GM12878 (cell line): ENCODE data around the gene L3MBTL1. TPM values are rescaled to one million over a fixed set of nuclear protein-coding genes. Genes with fewer than 3 reads are reported as not detected.

ENCODE experiments used
- ATAC-seq: fragments of 200-7000 bp; cut with Tn5 transposase; 3 replicates; pipeline ENCODE4 v1.9.1; 2020; ENCODE audit warnings: mild to moderate bottlenecking, moderate library complexity
- BruUV-seq: library from RNA; stranded (reverse); fragments of 400-500 nt; replicated peaks from 2 replicates; lab custom pipeline; 2021; lab: Mats Ljungman, UMichigan
- CTCF ChIA-PET: fragments of 300-600 bp; sonication (Branson Sonifier 250); formaldehyde crosslinking; extraction: SDS; loops from one replicate; lab custom pipeline; 2021; ENCODE audit warnings: inconsistent platforms; lab: Yijun Ruan, JAX
- POLR2A ChIA-PET: fragments of 350-600 bp; formaldehyde crosslinking; extraction: SDS; loops from one replicate; lab custom pipeline; 2021; ENCODE audit warnings: inconsistent platforms; lab: Charles Lee
- RAD21 ChIA-PET: fragments of 300-600 bp; sonication (Branson Sonifier 250); formaldehyde crosslinking; loops from one replicate; lab custom pipeline; 2023; ENCODE audit warnings: antibody characterized with exemption; ENCODE audit not compliant: unreplicated experiment; lab: Charles Lee
- SMC1A ChIA-PET: fragments of 300-600 bp; sonication (Branson Sonifier 250); formaldehyde crosslinking; loops from one replicate; lab custom pipeline; 2023; ENCODE audit not compliant: unreplicated experiment, uncharacterized antibody; lab: Charles Lee
- DNase-seq: peaks from one replicate; pipeline ENCODE4 v3.0.0-alpha.2; 2011; ENCODE audit warnings: low read depth, low spot score
- FAIRE-seq: peaks from 3 replicates; lab custom pipeline; 2011; peaks lifted over from hg19 to GRCh38; lab: Jason Lieb, UNC
- H2AFZ ChIP-seq: 2 replicates; pipeline ENCODE4 v1.6.0; 2011; ENCODE audit warnings: low read depth, low read length, control low read depth; ENCODE audit not compliant: control insufficient read depth
- H3K27ac ChIP-seq: 2 replicates; pipeline ENCODE4 v1.5.1; 2011; ENCODE audit warnings: control low read depth; ENCODE audit not compliant: control insufficient read depth, insufficient read depth
- H3K27me3 ChIP-seq, 2 experiments: replicated peaks in 1 of 2; 2 replicates each; pipeline versions ENCODE4 v1.6.0 to v1.6.1; 2011; ENCODE audit warnings: low read length in 1 of 2; ENCODE audit not compliant: control insufficient read depth in 2 of 2, insufficient read depth in 2 of 2
- H3K36me3 ChIP-seq, 2 experiments: 2 replicates each; pipeline ENCODE4 v1.5.1; 2011; ENCODE audit warnings: low read length in 1 of 2; ENCODE audit not compliant: control insufficient read depth in 2 of 2, insufficient read depth in 2 of 2
- H3K4me1 ChIP-seq: 2 replicates; pipeline ENCODE4 v1.6.1; 2011; ENCODE audit warnings: mild to moderate bottlenecking, low read length, moderate library complexity, mixed read lengths; ENCODE audit not compliant: control insufficient read depth, insufficient read depth
- H3K4me2 ChIP-seq: 2 replicates; pipeline ENCODE4 v1.6.0; 2011; ENCODE audit warnings: control low read depth; ENCODE audit not compliant: control insufficient read depth, insufficient read depth
- H3K4me3 ChIP-seq: fragments of 200-600 bp; sonication (generic); 2 replicates; pipeline ENCODE4 v1.5.1; 2016
- H3K79me2 ChIP-seq: 2 replicates; pipeline ENCODE4 v1.6.0; 2011; ENCODE audit warnings: low read length; ENCODE audit not compliant: control insufficient read depth, insufficient read depth
- H3K9ac ChIP-seq: 2 replicates; pipeline ENCODE4 v1.8.0; 2011; ENCODE audit warnings: low read length, control low read depth, mixed read lengths; ENCODE audit not compliant: control insufficient read depth, insufficient read depth
- H3K9me3 ChIP-seq: replicated peaks from 3 replicates; pipeline ENCODE4 v1.5.1; 2011; ENCODE audit warnings: mild to moderate bottlenecking, low read length; ENCODE audit not compliant: control insufficient read depth, insufficient read depth
- H4K20me1 ChIP-seq: 2 replicates; pipeline ENCODE4 v1.6.0; 2011; ENCODE audit not compliant: control insufficient read depth, insufficient read depth
- BACH1 ChIP-seq: fragments of 450-650 bp; IDR thresholded peaks from 2 replicates; pipeline ENCODE4 v1.6.1; 2017; ENCODE audit warnings: mild to moderate bottlenecking, borderline replicate concordance
- EGR1 ChIP-seq, 2 experiments: IDR thresholded peaks; 1 replicate in 1 of 2; 2 replicates in 1 of 2; pipeline ENCODE4 v1.6.1; 2011 to 2012; ENCODE audit warnings: low read depth in 2 of 2, low read length in 2 of 2, borderline replicate concordance in 1 of 2, mild to moderate bottlenecking in 1 of 2, moderate library complexity in 1 of 2
- IKZF1 ChIP-seq: fragments of 450-650 bp; conservative IDR thresholded peaks from 2 replicates; pipeline ENCODE4 v1.6.1; 2017; ENCODE audit warnings: antibody characterized with exemption, mild to moderate bottlenecking
- IKZF2 ChIP-seq, 2 experiments: fragments of 450-650 bp; IDR thresholded peaks; 2 replicates each; pipeline ENCODE4 v1.6.1; 2017; ENCODE audit warnings: mild to moderate bottlenecking in 2 of 2, moderate library complexity in 2 of 2
- MEF2A ChIP-seq: IDR thresholded peaks from 2 replicates; pipeline ENCODE4 v1.6.1; 2011; ENCODE audit warnings: low read depth, mild to moderate bottlenecking, low read length, moderate library complexity; ENCODE audit not compliant: insufficient read depth
- MYB ChIP-seq: fragments of 150-350 bp; IDR thresholded peaks from 2 replicates; pipeline ENCODE4 v1.6.1; 2014; ENCODE audit warnings: mild to moderate bottlenecking, low read depth, low read length, borderline replicate concordance
- NRF1 ChIP-seq: conservative IDR thresholded peaks from 2 replicates; pipeline ENCODE4 v1.6.1; 2011; ENCODE audit warnings: mild to moderate bottlenecking, low read depth, low read length, improper control_type of control experiment
- POLR2AphosphoS2 ChIP-seq: IDR thresholded peaks from 2 replicates; pipeline ENCODE4 v1.6.1; 2011; ENCODE audit warnings: low read depth, mild to moderate bottlenecking, low read length, improper control_type of control experiment, moderate library complexity
- POU2F2 ChIP-seq: IDR thresholded peaks from 3 replicates; pipeline ENCODE4 v1.6.1; 2011; ENCODE audit warnings: low read depth, mild to moderate bottlenecking, low read length, borderline replicate concordance
- RCOR1 ChIP-seq: conservative IDR thresholded peaks from 2 replicates; pipeline ENCODE4 v1.6.1; 2012; ENCODE audit warnings: low read depth, low read length, improper control_type of control experiment
- RFX5 ChIP-seq: IDR thresholded peaks from 2 replicates; pipeline ENCODE4 v1.6.1; 2011; ENCODE audit warnings: low read depth, low read length, improper control_type of control experiment
- SMAD1 ChIP-seq: fragments of 450-650 bp; IDR thresholded peaks from 2 replicates; pipeline ENCODE4 v1.6.1; 2018; ENCODE audit warnings: mild to moderate bottlenecking, low read depth; ENCODE audit not compliant: partially characterized antibody
- SREBF2 ChIP-seq: IDR thresholded peaks from 2 replicates; pipeline ENCODE4 v1.6.1; 2012; ENCODE audit warnings: mild to moderate bottlenecking, low read length
- YBX1 ChIP-seq: fragments of 450-650 bp; IDR thresholded peaks from 2 replicates; pipeline ENCODE4 v1.6.1; 2016; ENCODE audit warnings: antibody characterized with exemption
- YY1 ChIP-seq: IDR thresholded peaks from 2 replicates; pipeline ENCODE4 v1.6.1; 2011; ENCODE audit warnings: low read depth, mild to moderate bottlenecking, low read length
- WGBS: methylation state at CpG from one replicate; pipeline ENCODE4 v1.1.6; 2016; ENCODE audit warnings: low lambda C conversion rate; ENCODE audit not compliant: insufficient replicate concordance, insufficient coverage; ENCODE audit errors: missing lambda C conversion rate; 5-methylcytosine and 5-hydroxymethylcytosine counted together
- in situ Hi-C: fragments of 300-500 bp; cut with MboI; formaldehyde crosslinking; loops from 9 replicates; pipeline ENCODE4 v1.14.3; 2018; ENCODE audit warnings: mixed read lengths
- intact Hi-C: fragments of 100-400 bp; cut with micrococcal nuclease; formaldehyde crosslinking; loops from one replicate; pipeline ENCODE4 v1.14.2; 2022; ENCODE audit not compliant: unreplicated experiment
- polyA plus RNA-seq, 11 experiments: library from polyadenylated mRNA; depleted of rRNA in 4 of 11; unstranded in 6 of 11; stranded (reverse) in 5 of 11; fragments of >200 nt; fragmentation: Nextera tagmentation in 4 of 11; fragmentation: Illumina TruSeq in 1 of 11; extraction: Ambion mirVana in 4 of 11; extraction: Trizol in 1 of 11; gene quantifications; 1 replicate in 1 of 11; 2 replicates in 10 of 11; pipeline versions ENCODE4 v1.2.1 to v1.2.3, GENCODE V29; 2011 to 2016; ENCODE audit warnings: inconsistent platforms in 2 of 11, missing spikeins in 2 of 11, low read depth in 1 of 11
- total RNA-seq, 4 experiments: library from RNA; depleted of rRNA in 3 of 4; stranded (reverse); fragments of >200 nt in 3 of 4; fragmentation: Illumina TruSeq in 1 of 4; extraction: Trizol in 1 of 4; gene quantifications; 2 replicates each; pipeline versions ENCODE4 v1.2.1 to v1.2.3, GENCODE V29; 2013 to 2021
- TF ChIP-seq, protein P1 (sequence below): fragments of 450-650 bp; IDR thresholded peaks from 2 replicates; pipeline ENCODE4 v1.6.1; 2017; ENCODE audit warnings: low read depth, mild to moderate bottlenecking, moderate library complexity
- TF ChIP-seq, protein P2 (sequence below): IDR thresholded peaks from 2 replicates; pipeline ENCODE4 v1.6.1; 2012; ENCODE audit warnings: low read depth, low read length, improper control_type of control experiment
- TF ChIP-seq, protein P3 (sequence below): IDR thresholded peaks from 2 replicates; pipeline ENCODE4 v1.6.1; 2011; ENCODE audit warnings: borderline replicate concordance, low read depth, mild to moderate bottlenecking, moderate library complexity, low read length; ENCODE audit not compliant: insufficient read depth, poor library complexity, severe bottlenecking
- TF ChIP-seq, protein P4 (sequence below): fragments of 450-650 bp; conservative IDR thresholded peaks from 2 replicates; pipeline ENCODE4 v1.6.1; 2017; ENCODE audit warnings: mild to moderate bottlenecking, moderate library complexity

L3MBTL1 gene
- total and polyA plus RNA-seq, 10 of the 15 experiments (the other 5 are each of a cell fraction or from before 2014, with no cell fraction given), result 0.56 to 6.6 (median 3.9) TPM

DNA sequence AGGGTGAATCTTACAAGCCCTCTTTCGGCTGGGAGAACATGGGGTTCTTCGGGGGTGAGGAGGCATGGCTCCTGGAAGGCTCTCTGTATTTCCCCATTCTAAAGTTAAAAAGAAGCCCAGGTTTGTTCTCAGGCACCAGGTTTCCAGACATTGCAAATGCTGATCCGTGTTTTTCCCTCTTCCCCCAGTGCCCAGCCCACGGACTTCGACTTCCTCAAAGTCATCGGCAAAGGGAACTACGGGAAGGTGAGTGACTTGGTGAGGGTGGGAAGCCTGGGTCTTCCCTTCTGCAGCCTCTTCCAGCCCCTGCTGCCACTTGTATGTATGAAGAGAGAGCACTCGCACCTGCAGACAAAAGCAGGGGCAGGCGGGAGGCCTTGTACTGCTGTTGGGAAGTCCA is 60.0 kb downstream of the L3MBTL1 start:
- no peak overlapping the region for H3K4me3 ChIP-seq
- RAD21 ChIA-PET, result no interaction called here
- no peaks in the 10 kb centered on the region for H3K79me2 ChIP-seq
- TF ChIP-seq YY1 (no peak), POU2F2 (no peak), BACH1 (no peak), SREBF2 (no peak), MYB (no peak), RCOR1 (no peak), YBX1 (no peak), EGR1 (IDR thresholded peaks at IDR 0.05; ENCODE audit: borderline replicate concordance in 1 of 2, low read depth in 2 of 2, low read length in 2 of 2) (no peak), IKZF2 (IDR thresholded peaks at IDR 0.05) (no peak), SMAD1 (no peak), IKZF1 (no peak), NRF1 (no peak), POLR2AphosphoS2 (no peak), MEF2A (no peak), RFX5 (no peak)
- TF ChIP-seq, protein P1, sequence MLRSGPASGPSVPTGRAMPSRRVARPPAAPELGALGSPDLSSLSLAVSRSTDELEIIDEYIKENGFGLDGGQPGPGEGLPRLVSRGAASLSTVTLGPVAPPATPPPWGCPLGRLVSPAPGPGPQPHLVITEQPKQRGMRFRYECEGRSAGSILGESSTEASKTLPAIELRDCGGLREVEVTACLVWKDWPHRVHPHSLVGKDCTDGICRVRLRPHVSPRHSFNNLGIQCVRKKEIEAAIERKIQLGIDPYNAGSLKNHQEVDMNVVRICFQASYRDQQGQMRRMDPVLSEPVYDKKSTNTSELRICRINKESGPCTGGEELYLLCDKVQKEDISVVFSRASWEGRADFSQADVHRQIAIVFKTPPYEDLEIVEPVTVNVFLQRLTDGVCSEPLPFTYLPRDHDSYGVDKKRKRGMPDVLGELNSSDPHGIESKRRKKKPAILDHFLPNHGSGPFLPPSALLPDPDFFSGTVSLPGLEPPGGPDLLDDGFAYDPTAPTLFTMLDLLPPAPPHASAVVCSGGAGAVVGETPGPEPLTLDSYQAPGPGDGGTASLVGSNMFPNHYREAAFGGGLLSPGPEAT, result no peak
- TF ChIP-seq, protein P2, sequence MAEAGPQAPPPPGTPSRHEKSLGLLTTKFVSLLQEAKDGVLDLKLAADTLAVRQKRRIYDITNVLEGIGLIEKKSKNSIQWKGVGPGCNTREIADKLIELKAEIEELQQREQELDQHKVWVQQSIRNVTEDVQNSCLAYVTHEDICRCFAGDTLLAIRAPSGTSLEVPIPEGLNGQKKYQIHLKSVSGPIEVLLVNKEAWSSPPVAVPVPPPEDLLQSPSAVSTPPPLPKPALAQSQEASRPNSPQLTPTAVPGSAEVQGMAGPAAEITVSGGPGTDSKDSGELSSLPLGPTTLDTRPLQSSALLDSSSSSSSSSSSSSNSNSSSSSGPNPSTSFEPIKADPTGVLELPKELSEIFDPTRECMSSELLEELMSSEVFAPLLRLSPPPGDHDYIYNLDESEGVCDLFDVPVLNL, result no peak
- TF ChIP-seq, protein P3, sequence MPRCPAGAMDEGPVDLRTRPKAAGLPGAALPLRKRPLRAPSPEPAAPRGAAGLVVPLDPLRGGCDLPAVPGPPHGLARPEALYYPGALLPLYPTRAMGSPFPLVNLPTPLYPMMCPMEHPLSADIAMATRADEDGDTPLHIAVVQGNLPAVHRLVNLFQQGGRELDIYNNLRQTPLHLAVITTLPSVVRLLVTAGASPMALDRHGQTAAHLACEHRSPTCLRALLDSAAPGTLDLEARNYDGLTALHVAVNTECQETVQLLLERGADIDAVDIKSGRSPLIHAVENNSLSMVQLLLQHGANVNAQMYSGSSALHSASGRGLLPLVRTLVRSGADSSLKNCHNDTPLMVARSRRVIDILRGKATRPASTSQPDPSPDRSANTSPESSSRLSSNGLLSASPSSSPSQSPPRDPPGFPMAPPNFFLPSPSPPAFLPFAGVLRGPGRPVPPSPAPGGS, result no peak
- TF ChIP-seq, protein P4, sequence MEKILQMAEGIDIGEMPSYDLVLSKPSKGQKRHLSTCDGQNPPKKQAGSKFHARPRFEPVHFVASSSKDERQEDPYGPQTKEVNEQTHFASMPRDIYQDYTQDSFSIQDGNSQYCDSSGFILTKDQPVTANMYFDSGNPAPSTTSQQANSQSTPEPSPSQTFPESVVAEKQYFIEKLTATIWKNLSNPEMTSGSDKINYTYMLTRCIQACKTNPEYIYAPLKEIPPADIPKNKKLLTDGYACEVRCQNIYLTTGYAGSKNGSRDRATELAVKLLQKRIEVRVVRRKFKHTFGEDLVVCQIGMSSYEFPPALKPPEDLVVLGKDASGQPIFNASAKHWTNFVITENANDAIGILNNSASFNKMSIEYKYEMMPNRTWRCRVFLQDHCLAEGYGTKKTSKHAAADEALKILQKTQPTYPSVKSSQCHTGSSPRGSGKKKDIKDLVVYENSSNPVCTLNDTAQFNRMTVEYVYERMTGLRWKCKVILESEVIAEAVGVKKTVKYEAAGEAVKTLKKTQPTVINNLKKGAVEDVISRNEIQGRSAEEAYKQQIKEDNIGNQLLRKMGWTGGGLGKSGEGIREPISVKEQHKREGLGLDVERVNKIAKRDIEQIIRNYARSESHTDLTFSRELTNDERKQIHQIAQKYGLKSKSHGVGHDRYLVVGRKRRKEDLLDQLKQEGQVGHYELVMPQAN, result no peak
- TF ChIP-seq, all 136 proteins: peak for 0
- Histone ChIP-seq H3K27me3 (no peaks in the 10 kb centered on the region), H3K9ac (no peak overlapping the region), H3K9me3 (no peaks in the 10 kb centered on the region), H4K20me1 (no peaks in the 10 kb centered on the region), H2AFZ (no peak overlapping the region), H3K4me2 (no peak overlapping the region), H3K36me3 (no peaks in the 10 kb centered on the region), H3K27ac (no peak overlapping the region), H3K4me1 (no peaks in the 10 kb centered on the region)
- ChIA-PET CTCF (no interaction called here), POLR2A (no interaction called here), SMC1A (no interaction called here)
- in situ Hi-C loops (no loop called here), intact Hi-C loops (no loop called here)
- ATAC-seq, result no peak
- DNase-seq, result no peak
- no peak for FAIRE-seq
- WGBS, result 55% methylated on average over 9 of the region's 9 CpGs
- BruUV-seq, result no TSS peak
